AG09319 (cell line): ENCODE data around the gene UPB1.

Experiments
- DNase-seq: peaks from one replicate; pipeline ENCODE4 v3.0.0-alpha.2; 2010; ENCODE audit warnings: low read depth; ENCODE audit errors: extremely low read depth
- CTCF ChIP-seq: IDR thresholded peaks from 2 replicates; pipeline ENCODE4 v1.5.1; 2011; ENCODE audit warnings: low read depth, mild to moderate bottlenecking, inconsistent platforms, low read length, moderate library complexity

UPB1 gene

GRCh38 chr22:24566899-24567511 lies 71.9 kb downstream of the UPB1 start:
- TF ChIP-seq CTCF: no peak
- no peak for DNase-seq

- TF ChIP-seq CTCF: no peak
- no peak for DNase-seq
These were observed 72.5 kb downstream of the UPB1 start for GRCh38 chr22:24567668-24568067.

- no peak for DNase-seq
- TF ChIP-seq CTCF: no peak
These were observed 76.1 kb downstream of the UPB1 start for GRCh38 chr22:24571266-24571665.

- no peak for TF ChIP-seq CTCF
- DNase-seq: no peak
These were observed 81.6 kb downstream of the UPB1 start for GRCh38 chr22:24576778-24577177.
